ENCODE results near the gene ATP9A.

Gene ATP9A

GRCh38 chr20:51623255-51623654, 144.9 kb downstream of the ATP9A start:
- Histone ChIP-seq H3K27me3 (no peaks in the 10 kb centered on the region), H3K4me1 (no peaks in the 10 kb centered on the region), H3K9me3 (no peaks in the 10 kb centered on the region), H3K36me3 (no peaks in the 10 kb centered on the region), H3K4me3 (ENCODE audit: low read depth, low read length) (no peak overlapping the region)
- DNase-seq = no peak
- TF ChIP-seq CTCF (IDR thresholded peaks at IDR 0.05; ENCODE audit: low read depth, low read length) = no peak

GRCh38 chr20:51622004-51622874, 146.0 kb downstream of the ATP9A start:
- DNase-seq = no peak
- TF ChIP-seq CTCF (IDR thresholded peaks at IDR 0.05; ENCODE audit: low read depth, low read length) = no peak
- no peak overlapping the region for H3K4me3 ChIP-seq (ENCODE audit: low read depth, low read length)
- no peaks in the 10 kb centered on the region for H3K36me3 ChIP-seq
- no peaks in the 10 kb centered on the region for H3K9me3 ChIP-seq
- H3K27me3 ChIP-seq = no peaks in the 10 kb centered on the region
- no peaks in the 10 kb centered on the region for H3K4me1 ChIP-seq

- Histone ChIP-seq H3K4me1 (no peaks in the 10 kb centered on the region), H3K4me3 (ENCODE audit: low read depth, low read length) (no peak overlapping the region), H3K36me3 (no peaks in the 10 kb centered on the region), H3K9me3 (no peaks in the 10 kb centered on the region), H3K27me3 (no peaks in the 10 kb centered on the region)
- no peak for TF ChIP-seq CTCF (IDR thresholded peaks at IDR 0.05; ENCODE audit: low read depth, low read length)
- DNase-seq = no peak
Measured at GRCh38 chr20:51620432-51620831, 147.8 kb downstream of the ATP9A start.

GRCh38 chr20:51616060-51616459, 152.1 kb downstream of the ATP9A start:
- Histone ChIP-seq H3K27me3 (peaks cover 4% of the 10 kb centered on the region; the same call in 1 of the 2 replicates), H3K4me3 (ENCODE audit: low read depth, low read length) (no peak overlapping the region), H3K4me1 (no peaks in the 10 kb centered on the region), H3K36me3 (no peaks in the 10 kb centered on the region), H3K9me3 (no peaks in the 10 kb centered on the region)
- no peak for DNase-seq
- TF ChIP-seq CTCF (IDR thresholded peaks at IDR 0.05; ENCODE audit: low read depth, low read length) = peak; percentile 20; the same call in 1 of the 2 replicates

- TF ChIP-seq CTCF (IDR thresholded peaks at IDR 0.05; ENCODE audit: low read depth, low read length) = no peak
- Histone ChIP-seq H3K27me3 (peaks cover 6% of the 10 kb centered on the region; the same call in 1 of the 2 replicates), H3K9me3 (no peaks in the 10 kb centered on the region), H3K4me1 (no peaks in the 10 kb centered on the region), H3K4me3 (ENCODE audit: low read depth, low read length) (no peak overlapping the region), H3K36me3 (no peaks in the 10 kb centered on the region)
- no peak for DNase-seq
Measured at GRCh38 chr20:51614687-51615086, 153.5 kb downstream of the ATP9A start.

GRCh38 chr20:51613580-51613979, 154.6 kb downstream of the ATP9A start:
- TF ChIP-seq CTCF (IDR thresholded peaks at IDR 0.05; ENCODE audit: low read depth, low read length) = no peak
- Histone ChIP-seq H3K9me3 (no peaks in the 10 kb centered on the region), H3K27me3 (peaks cover 6% of the 10 kb centered on the region; the same call in 1 of the 2 replicates), H3K4me3 (ENCODE audit: low read depth, low read length) (no peak overlapping the region), H3K36me3 (no peaks in the 10 kb centered on the region), H3K4me1 (no peaks in the 10 kb centered on the region)
- DNase-seq = no peak

Measured in BE2C (cell line).